Activated CD4-positive, alpha-beta memory T cell treated with anti-CD3 and anti-CD28 coated beads, Interleukin-2, amount 10 ng/mL, durations not matched to agents 7 days and 5 days (primary cell): ENCODE data around the gene PDS5B. TPM values are rescaled to one million over a fixed set of nuclear protein-coding genes. Genes with fewer than 3 reads are reported as not detected.

Experiments
- CTCF ChIA-PET: fragments of 350-600 bp; sonication (Branson Sonifier 250); formaldehyde crosslinking; loops from one replicate; lab custom pipeline; 2021; ENCODE audit warnings: antibody characterized with exemption, inconsistent platforms; lab: Charles Lee
- POLR2A ChIA-PET: fragments of 350-600 bp; sonication (Branson Sonifier 250); formaldehyde crosslinking; loops from one replicate; lab custom pipeline; 2021; ENCODE audit warnings: antibody characterized with exemption; lab: Charles Lee
- DNase-seq: peaks from one replicate; pipeline ENCODE4 v3.0.0-alpha.2; 2020
- H3K27ac Mint-ChIP-seq: one replicate; pipeline ENCODE4 v1.8.0; 2021; ENCODE audit warnings: mild to moderate bottlenecking, mixed read lengths
- H3K27me3 Mint-ChIP-seq: one replicate; pipeline ENCODE4 v1.8.0; 2021; ENCODE audit warnings: mixed read lengths
- H3K36me3 Mint-ChIP-seq: one replicate; pipeline ENCODE4 v1.8.0; 2021; ENCODE audit warnings: low read depth, mixed read lengths
- H3K4me1 Mint-ChIP-seq: one replicate; pipeline ENCODE4 v1.8.0; 2021; ENCODE audit warnings: mixed read lengths
- H3K4me3 Mint-ChIP-seq: one replicate; pipeline ENCODE4 v1.8.0; 2021; ENCODE audit warnings: mild to moderate bottlenecking, mixed read lengths
- H3K9me3 Mint-ChIP-seq: one replicate; pipeline ENCODE4 v1.8.0; 2021; ENCODE audit warnings: mixed read lengths
- total RNA-seq, 2 experiments: library from RNA; stranded (reverse); gene quantifications; one replicate each; pipeline ENCODE4 v1.2.3, GENCODE V29; 2021

Gene PDS5B
- total RNA-seq, 2 experiments from 2014 or later: 59.5 to 60.6 TPM

GRCh38 chr13:32577032-32577431 is 9.2 kb upstream of the PDS5B start:
- Mint-ChIP-seq H3K27me3 (no peaks in the 10 kb centered on the region), H3K36me3 (peaks cover 13% of the 10 kb centered on the region), H3K9me3 (peaks cover 19% of the 10 kb centered on the region), H3K4me1 (no peaks in the 10 kb centered on the region), H3K4me3 (no peak overlapping the region), H3K27ac (no peak overlapping the region)
- POLR2A ChIA-PET: no interaction called here
- CTCF ChIA-PET: no interaction called here
- DNase-seq: no peak

DNA sequence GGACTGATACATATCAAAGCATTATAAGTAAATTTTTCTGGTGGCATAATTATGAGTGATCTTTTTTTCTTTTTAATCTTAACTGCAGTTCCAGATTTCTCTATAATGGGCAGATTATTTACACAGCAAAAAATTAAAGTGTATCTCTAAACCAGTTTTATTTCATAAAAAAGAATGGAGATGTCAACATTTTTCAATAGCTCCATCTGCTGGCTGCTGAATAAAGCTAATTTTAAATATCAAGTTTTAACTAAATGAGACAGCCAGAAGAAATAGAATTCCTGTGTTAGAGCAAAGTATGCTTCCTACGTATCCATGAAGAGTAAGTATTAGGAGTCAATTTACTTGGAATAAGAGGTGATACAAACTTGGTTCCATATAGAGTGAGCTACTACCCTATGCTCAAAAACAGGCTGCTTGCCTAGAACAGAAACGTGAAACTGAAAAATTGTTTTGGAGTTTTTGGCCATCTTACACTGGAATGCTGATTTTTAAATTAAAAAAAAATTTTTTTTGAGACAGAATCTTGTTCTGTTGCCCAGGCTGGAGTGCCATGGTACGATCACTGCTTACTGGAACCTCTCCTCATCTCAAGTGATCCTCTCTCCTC is 5.0 kb upstream of the PDS5B start:
- CTCF ChIA-PET: interaction anchor here (0.6 to 4.2 kb wide), 32 partner anchors 9 to 671 kb away, joined by 3 to 20 read pairs (median 4); partner anchors contain the start of genes BRCA2, N4BP2L2 and ZAR1L
- Mint-ChIP-seq H3K36me3 (peaks cover 10% of the 10 kb centered on the region), H3K27ac (no peak overlapping the region), H3K9me3 (peaks cover 19% of the 10 kb centered on the region), H3K4me3 (no peak overlapping the region), H3K4me1 (peaks cover 11% of the 10 kb centered on the region), H3K27me3 (peaks cover 3% of the 10 kb centered on the region)
- POLR2A ChIA-PET: interaction anchor here (0.8 to 1.6 kb wide), 3 partner anchors 113 to 266 kb away, joined by 3 to 11 read pairs (median 4); partner anchors contain the start of genes BRCA2, N4BP2L1 and ZAR1L
- DNase-seq: no peak

DNA sequence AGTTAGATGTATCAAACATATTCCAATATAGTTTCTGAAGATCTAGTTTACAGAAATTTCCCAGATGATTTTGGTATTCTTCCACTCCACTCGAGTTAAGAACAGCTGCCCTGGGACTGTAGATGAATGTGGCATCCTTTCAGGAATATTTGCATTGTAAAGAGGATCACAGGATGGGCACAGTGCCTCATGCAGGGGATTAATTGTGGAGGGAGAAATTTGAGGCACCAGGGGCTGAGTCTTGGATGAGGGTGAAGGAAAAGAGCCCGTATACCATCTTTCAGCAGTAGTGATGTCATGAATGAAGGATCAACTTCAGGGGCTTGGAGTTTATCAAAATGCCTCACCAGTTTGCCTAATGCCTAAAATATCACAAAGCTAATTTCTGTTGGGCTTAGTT is 4.0 kb upstream of the PDS5B start:
- H3K27ac Mint-ChIP-seq: no peak overlapping the region
- POLR2A ChIA-PET: no interaction called here
- no peak overlapping the region for H3K4me3 Mint-ChIP-seq
- H3K9me3 Mint-ChIP-seq: peaks cover 10% of the 10 kb centered on the region
- H3K4me1 Mint-ChIP-seq: peaks cover 11% of the 10 kb centered on the region
- H3K27me3 Mint-ChIP-seq: peaks cover 3% of the 10 kb centered on the region
- CTCF ChIA-PET: interaction anchor here (1.0 to 4.2 kb wide), 11 partner anchors 45 to 672 kb away, joined by 3 to 20 read pairs (median 8); no protein-coding TSS in a partner anchor
- DNase-seq: no peak
- H3K36me3 Mint-ChIP-seq: peaks cover 3% of the 10 kb centered on the region

DNA sequence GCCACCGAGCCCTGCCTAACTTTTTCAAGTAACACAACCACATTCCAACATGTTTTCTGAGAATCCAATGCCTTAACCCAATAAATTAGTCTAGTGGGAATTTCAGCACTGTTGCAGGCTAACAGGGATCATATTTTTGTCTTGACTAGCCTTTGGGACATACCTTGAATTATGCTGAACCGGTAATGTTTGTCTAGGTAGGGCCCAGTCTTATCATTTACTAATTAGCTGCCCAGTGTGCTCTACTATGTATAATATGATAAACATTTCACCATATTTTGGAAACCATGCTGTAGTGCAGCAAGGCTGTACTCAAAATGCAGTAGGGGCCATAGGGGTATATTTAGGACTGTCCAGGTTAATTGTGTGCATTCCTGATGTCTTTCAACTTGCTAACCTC is 3.3 kb upstream of the PDS5B start:
- ChIA-PET POLR2A (no interaction called here), CTCF (interaction anchor here (1.0 to 2.2 kb wide), 4 partner anchors 52 to 673 kb away, joined by 3 to 8 read pairs (median 5); no protein-coding TSS in a partner anchor)
- Mint-ChIP-seq H3K36me3 (peaks cover 7% of the 10 kb centered on the region), H3K27me3 (peaks cover 3% of the 10 kb centered on the region), H3K9me3 (peaks cover 8% of the 10 kb centered on the region), H3K27ac (no peak overlapping the region), H3K4me3 (no peak overlapping the region), H3K4me1 (peaks cover 15% of the 10 kb centered on the region)
- DNase-seq: no peak

- peak; percentile 17 for DNase-seq
Observed at GRCh38 chr13:32585550-32586079, 637 bp upstream of the PDS5B start.

DNA sequence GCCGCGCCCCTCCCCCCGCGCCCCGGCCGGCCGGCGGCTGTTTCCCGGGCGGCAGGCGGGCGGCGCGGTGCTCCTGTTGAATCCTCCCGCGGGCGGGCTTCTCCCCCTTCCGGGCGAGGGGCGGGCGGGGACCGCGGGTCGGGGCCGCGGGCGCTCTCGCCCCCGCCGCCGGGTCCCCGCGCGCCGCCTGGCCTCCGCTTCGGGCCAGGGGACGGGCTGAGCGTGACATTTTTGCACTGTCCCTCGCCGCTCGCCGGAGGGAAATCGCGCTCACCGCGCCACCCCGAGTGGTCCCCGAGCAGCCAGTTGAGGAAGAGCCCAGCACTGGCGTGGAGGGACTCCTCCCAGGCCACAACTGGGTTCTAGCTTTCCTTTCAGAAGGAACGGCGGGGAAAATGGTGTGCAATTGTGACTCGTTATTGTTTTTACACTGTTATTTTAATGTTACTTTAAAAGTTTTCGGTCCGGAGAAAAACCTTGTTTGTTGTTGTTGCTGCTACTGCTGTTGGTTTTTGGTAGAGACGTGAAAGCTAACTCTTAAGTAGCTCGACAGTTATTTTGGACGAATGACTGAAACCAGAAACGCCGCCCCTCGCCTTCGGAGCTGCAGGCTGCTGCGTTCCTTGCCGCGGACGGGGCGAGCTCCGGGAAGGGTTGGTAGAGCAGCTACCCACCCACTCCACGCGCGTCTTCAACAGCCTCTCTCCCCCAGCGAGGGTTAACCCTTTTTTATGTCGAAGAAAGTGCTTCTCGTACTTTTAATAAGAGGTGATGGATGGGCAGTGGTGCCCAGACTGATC is 959 bp downstream of the PDS5B start:
- Mint-ChIP-seq H3K27me3 (peaks cover 3% of the 10 kb centered on the region), H3K4me3 (peak overlapping the region; percentile 93), H3K36me3 (peaks cover 10% of the 10 kb centered on the region), H3K27ac (peak overlapping the region; percentile 92), H3K9me3 (no peaks in the 10 kb centered on the region), H3K4me1 (peaks cover 43% of the 10 kb centered on the region)
- POLR2A ChIA-PET: interaction anchor here (0.5 to 2.0 kb wide), 23 partner anchors 37 to 1912 kb away, joined by 3 to 11 read pairs (median 4); partner anchors contain the start of genes BRCA2, N4BP2L1, N4BP2L2 and ZAR1L
- CTCF ChIA-PET: interaction anchor here (0.8 to 4.4 kb wide), 14 partner anchors 9 to 956 kb away, joined by 3 to 52 read pairs (median 6); partner anchors contain the start of genes BRCA2 and ZAR1L
- DNase-seq: peak; percentile 57

More at GRCh38 chr13:32585550-32586079, 637 bp upstream of the PDS5B start:
- peaks cover 39% of the 10 kb centered on the region for H3K4me1 Mint-ChIP-seq
- peaks cover 3% of the 10 kb centered on the region for H3K27me3 Mint-ChIP-seq
- POLR2A ChIA-PET: interaction anchor here (0.7 to 1.6 kb wide), 15 partner anchors 45 to 1137 kb away, joined by 3 to 13 read pairs (median 4); partner anchors contain the start of genes BRCA2, N4BP2L1, N4BP2L2 and ZAR1L
- CTCF ChIA-PET: interaction anchor here (0.5 to 1.7 kb wide), 45 partner anchors 10 to 1201 kb away, joined by 3 to 29 read pairs (median 3); partner anchors contain the start of genes BRCA2, N4BP2L2 and ZAR1L
- H3K36me3 Mint-ChIP-seq: peaks cover 10% of the 10 kb centered on the region
- peak overlapping the region; percentile 78 for H3K4me3 Mint-ChIP-seq
- H3K9me3 Mint-ChIP-seq: no peaks in the 10 kb centered on the region
- H3K27ac Mint-ChIP-seq: peak overlapping the region; percentile 61

DNA sequence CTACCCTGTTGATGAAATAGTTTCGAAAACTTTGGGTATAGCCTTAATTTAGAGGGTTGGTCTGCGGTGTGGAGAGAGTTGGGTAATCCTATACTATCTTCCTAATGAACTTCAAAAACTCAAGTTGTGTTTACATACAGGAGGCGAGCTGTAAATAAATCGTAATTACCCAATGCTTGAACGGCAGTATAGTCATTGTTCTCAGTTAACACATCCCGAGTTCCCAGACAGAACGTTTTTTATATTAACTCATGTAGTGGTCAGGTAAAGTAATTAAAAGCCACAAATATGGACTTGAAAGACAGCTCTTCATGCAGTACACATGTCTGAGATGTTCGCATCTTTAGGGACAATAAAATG is 1.5 kb downstream of the PDS5B start:
- CTCF ChIA-PET: interaction anchor here (0.8 to 4.4 kb wide), 14 partner anchors 8 to 955 kb away, joined by 3 to 52 read pairs (median 6); partner anchors contain the start of genes BRCA2 and ZAR1L
- no peak for DNase-seq
- no peaks in the 10 kb centered on the region for H3K9me3 Mint-ChIP-seq
- peak overlapping the region; percentile 93 for H3K4me3 Mint-ChIP-seq
- H3K4me1 Mint-ChIP-seq: peaks cover 46% of the 10 kb centered on the region
- H3K36me3 Mint-ChIP-seq: peaks cover 14% of the 10 kb centered on the region
- POLR2A ChIA-PET: interaction anchor here (0.6 to 2.0 kb wide), 22 partner anchors 36 to 1912 kb away, joined by 3 to 11 read pairs (median 4); partner anchors contain the start of genes BRCA2, N4BP2L1, N4BP2L2 and ZAR1L
- H3K27ac Mint-ChIP-seq: peak overlapping the region; percentile 92
- peaks cover 3% of the 10 kb centered on the region for H3K27me3 Mint-ChIP-seq

DNA sequence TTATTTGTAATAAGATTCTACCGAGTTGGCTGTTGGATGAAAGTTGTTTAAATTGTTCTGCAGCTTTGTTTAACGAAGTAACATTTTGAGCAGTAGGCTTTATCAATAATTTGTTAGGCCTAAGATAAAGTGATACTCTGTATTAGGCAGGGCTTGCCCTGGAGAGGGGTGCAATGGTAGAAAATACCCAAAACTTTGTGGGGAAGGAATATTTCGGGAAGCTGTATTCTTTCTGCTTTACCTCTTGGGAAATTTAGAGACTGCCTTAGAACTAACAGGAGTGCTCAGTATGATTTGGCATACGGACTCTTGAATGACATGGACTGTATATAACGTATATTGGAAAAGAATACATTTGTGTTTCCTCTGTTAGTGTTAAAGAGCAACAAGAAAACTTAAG is 2.5 kb downstream of the PDS5B start:
- peak overlapping the region; percentile 93 for H3K4me3 Mint-ChIP-seq
- peaks cover 3% of the 10 kb centered on the region for H3K27me3 Mint-ChIP-seq
- H3K9me3 Mint-ChIP-seq: no peaks in the 10 kb centered on the region
- ChIA-PET POLR2A (interaction anchor here (0.7 to 2.0 kb wide), 6 partner anchors 8 to 274 kb away, joined by 3 to 11 read pairs (median 5); partner anchors contain the start of genes BRCA2, N4BP2L1, N4BP2L2 and ZAR1L), CTCF (interaction anchor here (1.1 to 4.4 kb wide), 6 partner anchors 48 to 1135 kb away, joined by 5 to 52 read pairs (median 18); no protein-coding TSS in a partner anchor)
- H3K27ac Mint-ChIP-seq: no peak overlapping the region
- H3K4me1 Mint-ChIP-seq: peaks cover 48% of the 10 kb centered on the region
- H3K36me3 Mint-ChIP-seq: peaks cover 20% of the 10 kb centered on the region
- DNase-seq: no peak

- peaks cover 48% of the 10 kb centered on the region for H3K4me1 Mint-ChIP-seq
- peaks cover 3% of the 10 kb centered on the region for H3K27me3 Mint-ChIP-seq
- no peak overlapping the region for H3K4me3 Mint-ChIP-seq
Observed at GRCh38 chr13:32589471-32589870, 3.2 kb downstream of the PDS5B start.

GRCh38 chr13:32590266-32590665 is 4.0 kb downstream of the PDS5B start:
- DNase-seq: no peak
- no peaks in the 10 kb centered on the region for H3K9me3 Mint-ChIP-seq
- peaks cover 45% of the 10 kb centered on the region for H3K4me1 Mint-ChIP-seq
- H3K4me3 Mint-ChIP-seq: no peak overlapping the region
- peaks cover 27% of the 10 kb centered on the region for H3K36me3 Mint-ChIP-seq
- H3K27ac Mint-ChIP-seq: no peak overlapping the region
- no peaks in the 10 kb centered on the region for H3K27me3 Mint-ChIP-seq
- ChIA-PET CTCF (interaction anchor here (1.3 to 4.4 kb wide), 4 partner anchors 9 to 119 kb away, joined by 3 to 52 read pairs (median 27); no protein-coding TSS in a partner anchor), POLR2A (interaction anchor here (1.2 kb wide), 1 partner anchor 43 kb away, joined by 3 read pairs; no protein-coding TSS in a partner anchor)

More at GRCh38 chr13:32589471-32589870, 3.2 kb downstream of the PDS5B start:
- H3K27ac Mint-ChIP-seq: no peak overlapping the region
- no peaks in the 10 kb centered on the region for H3K9me3 Mint-ChIP-seq
- POLR2A ChIA-PET: interaction anchor here (1.2 kb wide), 1 partner anchor 43 kb away, joined by 3 read pairs; no protein-coding TSS in a partner anchor
- CTCF ChIA-PET: interaction anchor here (1.3 to 4.4 kb wide), 4 partner anchors 9 to 62 kb away, joined by 8 to 52 read pairs (median 30); no protein-coding TSS in a partner anchor
- H3K36me3 Mint-ChIP-seq: peaks cover 23% of the 10 kb centered on the region
- DNase-seq: no peak

GRCh38 chr13:32592082-32592481 is 5.8 kb downstream of the PDS5B start:
- Mint-ChIP-seq H3K4me1 (peaks cover 47% of the 10 kb centered on the region), H3K36me3 (peaks cover 31% of the 10 kb centered on the region), H3K9me3 (no peaks in the 10 kb centered on the region), H3K4me3 (no peak overlapping the region), H3K27me3 (no peaks in the 10 kb centered on the region), H3K27ac (no peak overlapping the region)
- POLR2A ChIA-PET: no interaction called here
- no peak for DNase-seq
- CTCF ChIA-PET: interaction anchor here (1.0 to 1.1 kb wide), 2 partner anchors 11 to 29 kb away, joined by 3 read pairs; no protein-coding TSS in a partner anchor
